HFFc6 (cell line): ENCODE data around the gene STK32B. TPM values are rescaled to one million over a fixed set of nuclear protein-coding genes. Genes with fewer than 3 reads are reported as not detected.

Experiments
- DNase-seq: peaks from one replicate; pipeline ENCODE4 v3.0.0-alpha.2; 2018
- H3K27ac Mint-ChIP-seq: 2 replicates; pipeline ENCODE4 v1.8.0; 2020; ENCODE audit warnings: mild to moderate bottlenecking, mixed read lengths
- H3K27me3 Mint-ChIP-seq: 2 replicates; pipeline ENCODE4 v1.8.0; 2021; ENCODE audit warnings: mild to moderate bottlenecking, moderate library complexity, mixed read lengths; ENCODE audit not compliant: insufficient read depth
- H3K36me3 Mint-ChIP-seq: 2 replicates; pipeline ENCODE4 v1.8.0; 2021; ENCODE audit warnings: low read depth, mixed read lengths
- H3K4me1 Mint-ChIP-seq: 2 replicates; pipeline ENCODE4 v1.8.0; 2020; ENCODE audit warnings: low read depth, mixed read lengths
- H3K4me3 Mint-ChIP-seq: 2 replicates; pipeline ENCODE4 v1.8.0; 2020; ENCODE audit warnings: mild to moderate bottlenecking, moderate library complexity, mixed read lengths
- H3K9me3 Mint-ChIP-seq: 2 replicates; pipeline ENCODE4 v1.8.0; 2020; ENCODE audit warnings: mild to moderate bottlenecking, mixed read lengths
- CTCF ChIP-seq: fragments of 200-600 bp; sonication (generic); IDR thresholded peaks from 2 replicates; pipeline ENCODE4 v1.5.0; 2021; ENCODE audit warnings: antibody characterized with exemption, mild to moderate bottlenecking
- total RNA-seq, 6 experiments: library from RNA; stranded (reverse); fragmentation: NEBNext Ultra II Directional; extraction: Animal tissue kit (Norgen Biotek cat#: 25700); gene quantifications; 2 replicates in 1 of 6; 3 replicates in 5 of 6; pipeline ENCODE4 v1.2.3, GENCODE V29; 2021

STK32B gene
- total RNA-seq, 6 experiments from 2014 or later = 0.14 to 0.33 (median 0.18) TPM; not detected in 1

- H3K36me3 Mint-ChIP-seq = no peaks in the 10 kb centered on the region
- H3K4me1 Mint-ChIP-seq = peaks cover 11% of the 10 kb centered on the region
- H3K27me3 Mint-ChIP-seq = no peaks in the 10 kb centered on the region; the same call in 1 of the 2 replicates
- no peak overlapping the region for H3K4me3 Mint-ChIP-seq
- no peak for TF ChIP-seq CTCF
- no peak overlapping the region for H3K27ac Mint-ChIP-seq
- DNase-seq = no peak
- H3K9me3 Mint-ChIP-seq = no peaks in the 10 kb centered on the region
Measured at GRCh38 chr4:5503336-5503936, 452.2 kb downstream of the STK32B start.

- no peak for DNase-seq
- Mint-ChIP-seq H3K27ac (no peak overlapping the region), H3K27me3 (no peaks in the 10 kb centered on the region; the same call in 1 of the 2 replicates), H3K4me1 (peaks cover 11% of the 10 kb centered on the region), H3K36me3 (no peaks in the 10 kb centered on the region), H3K4me3 (no peak overlapping the region), H3K9me3 (no peaks in the 10 kb centered on the region)
- TF ChIP-seq CTCF = no peak
Measured at GRCh38 chr4:5504486-5504885, 453.2 kb downstream of the STK32B start.

GRCh38 chr4:5510504-5510903, 459.2 kb downstream of the STK32B start:
- Mint-ChIP-seq H3K36me3 (no peaks in the 10 kb centered on the region; the same call in 1 of the 2 replicates), H3K27me3 (no peaks in the 10 kb centered on the region; the same call in 1 of the 2 replicates), H3K9me3 (no peaks in the 10 kb centered on the region), H3K4me3 (no peak overlapping the region), H3K27ac (no peak overlapping the region), H3K4me1 (no peaks in the 10 kb centered on the region)
- DNase-seq = no peak
- TF ChIP-seq CTCF = no peak

- DNase-seq = no peak
- Mint-ChIP-seq H3K9me3 (no peaks in the 10 kb centered on the region), H3K4me1 (no peaks in the 10 kb centered on the region; the same call in 1 of the 2 replicates), H3K4me3 (no peak overlapping the region), H3K27me3 (no peaks in the 10 kb centered on the region), H3K36me3 (no peaks in the 10 kb centered on the region; the same call in 1 of the 2 replicates), H3K27ac (no peak overlapping the region)
- TF ChIP-seq CTCF = no peak
Measured at GRCh38 chr4:5511791-5512190, 460.5 kb downstream of the STK32B start.

GRCh38 chr4:5515646-5516045, 464.4 kb downstream of the STK32B start:
- no peak for TF ChIP-seq CTCF
- DNase-seq = no peak
- Mint-ChIP-seq H3K27ac (no peak overlapping the region), H3K9me3 (no peaks in the 10 kb centered on the region), H3K4me3 (no peak overlapping the region), H3K27me3 (no peaks in the 10 kb centered on the region), H3K36me3 (no peaks in the 10 kb centered on the region; the same call in 1 of the 2 replicates), H3K4me1 (peaks cover 7% of the 10 kb centered on the region)
